Uterus (tissue), 2 donors: Measurements from ENCODE around the gene GTF2I.

Experiments used
- POLR2A ChIP-seq, 2 donors: fragments of 450-650 bp; IDR thresholded peaks; one replicate each; pipeline ENCODE4 v1.6.1; 2016; ENCODE audit warnings: antibody characterized with exemption in 2 of 2, mild to moderate bottlenecking in 1 of 2, moderate library complexity in 1 of 2
- TF ChIP-seq, protein P1 (sequence below), 4 experiments: fragments of 200-600 bp in 2 of 4; fragments of 450-650 bp in 2 of 4; sonication (generic) in 2 of 4; IDR thresholded peaks; one replicate each; pipeline ENCODE4 v1.5.1; 2016 to 2019; ENCODE audit warnings: antibody characterized with exemption in 4 of 4, mild to moderate bottlenecking in 2 of 4, moderate library complexity in 1 of 4

DNA sequence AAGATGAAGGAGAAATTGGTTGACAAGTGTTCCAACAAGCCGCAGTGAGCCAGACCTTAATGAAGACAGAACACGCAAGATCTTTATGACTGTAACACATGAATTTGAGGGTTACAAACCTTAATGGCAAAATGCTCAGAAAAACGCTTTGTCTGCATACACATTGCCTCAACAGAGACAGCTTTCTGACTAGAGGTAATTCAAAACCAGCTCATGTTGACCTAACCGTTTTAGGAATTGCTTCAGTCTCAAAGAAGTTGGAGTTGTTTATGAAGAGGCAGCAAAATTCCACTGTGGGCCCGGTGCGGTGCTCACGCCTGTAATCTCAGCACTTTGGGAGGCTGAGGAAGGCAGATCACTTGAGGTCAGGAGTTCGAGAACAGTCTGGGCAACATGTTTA, 2.2 kb upstream of the GTF2I start:
- TF ChIP-seq POLR2A (IDR thresholded peaks at IDR 0.05), result no peak
- TF ChIP-seq, protein P1, sequence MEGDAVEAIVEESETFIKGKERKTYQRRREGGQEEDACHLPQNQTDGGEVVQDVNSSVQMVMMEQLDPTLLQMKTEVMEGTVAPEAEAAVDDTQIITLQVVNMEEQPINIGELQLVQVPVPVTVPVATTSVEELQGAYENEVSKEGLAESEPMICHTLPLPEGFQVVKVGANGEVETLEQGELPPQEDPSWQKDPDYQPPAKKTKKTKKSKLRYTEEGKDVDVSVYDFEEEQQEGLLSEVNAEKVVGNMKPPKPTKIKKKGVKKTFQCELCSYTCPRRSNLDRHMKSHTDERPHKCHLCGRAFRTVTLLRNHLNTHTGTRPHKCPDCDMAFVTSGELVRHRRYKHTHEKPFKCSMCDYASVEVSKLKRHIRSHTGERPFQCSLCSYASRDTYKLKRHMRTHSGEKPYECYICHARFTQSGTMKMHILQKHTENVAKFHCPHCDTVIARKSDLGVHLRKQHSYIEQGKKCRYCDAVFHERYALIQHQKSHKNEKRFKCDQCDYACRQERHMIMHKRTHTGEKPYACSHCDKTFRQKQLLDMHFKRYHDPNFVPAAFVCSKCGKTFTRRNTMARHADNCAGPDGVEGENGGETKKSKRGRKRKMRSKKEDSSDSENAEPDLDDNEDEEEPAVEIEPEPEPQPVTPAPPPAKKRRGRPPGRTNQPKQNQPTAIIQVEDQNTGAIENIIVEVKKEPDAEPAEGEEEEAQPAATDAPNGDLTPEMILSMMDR (IDR thresholded peaks at IDR 0.05), result no peak
